GM23338 (cell line): ENCODE data around the gene CATSPER3. TPM values are rescaled to one million over a fixed set of nuclear protein-coding genes. Genes with fewer than 3 reads are reported as not detected.

ENCODE experiments used
- ATAC-seq: fragments of 200-7000 bp; cut with Tn5 transposase; 3 replicates; pipeline ENCODE4 v1.9.1; 2020
- DNase-seq: peaks from one replicate; pipeline ENCODE4 v3.0.0-alpha.2; 2015; ENCODE audit warnings: low spot score
- H2AFZ ChIP-seq: fragments of 200-600 bp; sonication (generic); 2 replicates; pipeline ENCODE4 v1.8.0; 2016; ENCODE audit warnings: antibody characterized with exemption, mild to moderate bottlenecking, moderate library complexity
- H3F3A ChIP-seq: fragments of 200-600 bp; sonication (generic); replicated peaks from 2 replicates; pipeline ENCODE4 v1.8.0; 2017; ENCODE audit warnings: antibody characterized with exemption, mixed run types, low read depth
- H3K27ac ChIP-seq: fragments of 200-600 bp; sonication (generic); 2 replicates; pipeline ENCODE4 v1.6.1; 2016; ENCODE audit warnings: low read depth
- H3K27me3 ChIP-seq: fragments of 200-600 bp; sonication (generic); 2 replicates; pipeline ENCODE4 v1.8.0; 2016; ENCODE audit warnings: mild to moderate bottlenecking, mixed run types, moderate library complexity; ENCODE audit not compliant: insufficient read depth
- H3K36me3 ChIP-seq: fragments of 200-600 bp; sonication (generic); 2 replicates; pipeline ENCODE4 v1.8.0; 2016; ENCODE audit warnings: mild to moderate bottlenecking; ENCODE audit not compliant: insufficient read depth
- H3K4me1 ChIP-seq: fragments of 200-600 bp; sonication (generic); 2 replicates; pipeline ENCODE4 v1.8.0; 2016; ENCODE audit warnings: mild to moderate bottlenecking, moderate library complexity; ENCODE audit not compliant: insufficient read depth
- H3K4me2 ChIP-seq: fragments of 200-600 bp; sonication (generic); 2 replicates; pipeline ENCODE4 v1.7.1; 2017; ENCODE audit warnings: mixed run types
- H3K4me3 ChIP-seq: fragments of 200-600 bp; sonication (generic); 2 replicates; pipeline ENCODE4 v1.6.1; 2016; ENCODE audit warnings: mixed run types
- H3K79me2 ChIP-seq: fragments of 200-600 bp; sonication (generic); replicated peaks from 2 replicates; pipeline ENCODE4 v1.8.0; 2017; ENCODE audit warnings: mild to moderate bottlenecking; ENCODE audit not compliant: insufficient read depth
- H3K9me2 ChIP-seq: fragments of 200-600 bp; sonication (generic); 2 replicates; pipeline ENCODE4 v1.8.0; 2017; ENCODE audit not compliant: insufficient read depth
- H4K20me1 ChIP-seq: fragments of 200-600 bp; sonication (generic); replicated peaks from 2 replicates; pipeline ENCODE4 v1.8.0; 2017; ENCODE audit warnings: mild to moderate bottlenecking; ENCODE audit not compliant: insufficient read depth
- H3K27ac Mint-ChIP-seq: 2 replicates; pipeline ENCODE4 v1.8.0; 2020; ENCODE audit warnings: inconsistent platforms, mild to moderate bottlenecking, moderate library complexity, mixed read lengths
- H3K27me3 Mint-ChIP-seq: 3 replicates; pipeline ENCODE4 v1.8.0; 2022; ENCODE audit warnings: low read depth, mild to moderate bottlenecking, moderate library complexity, mixed read lengths, inconsistent platforms; ENCODE audit not compliant: insufficient read depth, poor library complexity
- H3K36me3 Mint-ChIP-seq: 3 replicates; pipeline ENCODE4 v1.8.0; 2021; ENCODE audit warnings: low read depth, mild to moderate bottlenecking, inconsistent platforms, moderate library complexity, mixed read lengths
- H3K4me1 Mint-ChIP-seq: 3 replicates; pipeline ENCODE4 v1.8.0; 2020; ENCODE audit warnings: mild to moderate bottlenecking, inconsistent platforms, mixed read lengths
- H3K4me3 Mint-ChIP-seq: 3 replicates; pipeline ENCODE4 v1.8.0; 2021; ENCODE audit warnings: moderate library complexity, mild to moderate bottlenecking, inconsistent platforms, mixed read lengths
- H3K9me3 Mint-ChIP-seq: 3 replicates; pipeline ENCODE4 v1.8.0; 2020; ENCODE audit warnings: moderate library complexity, mild to moderate bottlenecking, inconsistent platforms, mixed read lengths
- CREB1 ChIP-seq: fragments of 250-450 bp; sonication (Bioruptor Pico); IDR thresholded peaks from 2 replicates; pipeline ENCODE4 v1.5.0; 2020; ENCODE audit warnings: low read depth, mild to moderate bottlenecking, moderate library complexity
- EZH2 ChIP-seq: fragments of 200-600 bp; sonication (generic); IDR thresholded peaks from one replicate; pipeline ENCODE4 v1.8.0; 2017; ENCODE audit warnings: antibody characterized with exemption, mild to moderate bottlenecking, low read depth; ENCODE audit not compliant: unreplicated experiment
- EZH2phosphoT487 ChIP-seq: fragments of 200-600 bp; sonication (generic); IDR thresholded peaks from one replicate; pipeline ENCODE4 v1.8.1; 2018; ENCODE audit warnings: antibody characterized with exemption; ENCODE audit not compliant: unreplicated experiment
- JUNB ChIP-seq: IDR thresholded peaks from one replicate; pipeline ENCODE4 v1.6.1; 2016; ENCODE audit warnings: antibody characterized with exemption; ENCODE audit not compliant: unreplicated experiment
- NANOG ChIP-seq: IDR thresholded peaks from 2 replicates; pipeline ENCODE4 v1.6.1; 2016; ENCODE audit warnings: antibody characterized with exemption, borderline replicate concordance
- POLR2AphosphoS5 ChIP-seq: IDR thresholded peaks from 2 replicates; pipeline ENCODE4 v1.6.1; 2016; ENCODE audit warnings: antibody characterized with exemption, low read depth
- STAT1 ChIP-seq: IDR thresholded peaks from one replicate; pipeline ENCODE4 v1.6.1; 2016; ENCODE audit warnings: antibody characterized with exemption; ENCODE audit not compliant: unreplicated experiment
- ZNF114 ChIP-seq: fragments of 250-450 bp; sonication (Bioruptor Pico); IDR thresholded peaks from 2 replicates; pipeline ENCODE4 v1.5.0; 2020; ENCODE audit warnings: mild to moderate bottlenecking, moderate library complexity
- ZNF331 ChIP-seq: fragments of 250-450 bp; sonication (Bioruptor Pico); IDR thresholded peaks from 2 replicates; pipeline ENCODE4 v1.5.0; 2020; ENCODE audit warnings: low read depth, mild to moderate bottlenecking, moderate library complexity
- polyA plus RNA-seq: library from polyadenylated mRNA; unstranded; fragments of >200 nt; fragmentation: Nextera tagmentation; extraction: Ambion mirVana; gene quantifications from 2 replicates; pipeline ENCODE4 v1.2.1, GENCODE V29; 2016
- total RNA-seq: library from RNA; depleted of rRNA; stranded (reverse); fragments of >200 nt; shearing (Covaris generic); gene quantifications from 2 replicates; pipeline ENCODE4 v1.2.3, GENCODE V29; 2014
- TF ChIP-seq, protein P1 (sequence below): IDR thresholded peaks from one replicate; pipeline ENCODE4 v1.6.1; 2018; ENCODE audit warnings: antibody characterized with exemption; ENCODE audit not compliant: unreplicated experiment
- TF ChIP-seq, protein P2 (sequence below): IDR thresholded peaks from 2 replicates; pipeline ENCODE4 v1.6.1; 2016; ENCODE audit warnings: antibody characterized with exemption
- TF ChIP-seq, protein P3 (sequence below), 2 experiments: fragments of 200-600 bp in 1 of 2; sonication (generic) in 1 of 2; conservative IDR thresholded peaks; 2 replicates each; pipeline versions ENCODE4 v1.5.1 to v1.6.1; 2016 to 2017; ENCODE audit warnings: antibody characterized with exemption in 2 of 2, low read depth in 2 of 2, mild to moderate bottlenecking in 2 of 2, moderate library complexity in 1 of 2
- TF ChIP-seq, protein P4 (sequence below): fragments of 250-450 bp; sonication (Bioruptor Pico); IDR thresholded peaks from 2 replicates; pipeline ENCODE4 v1.5.0; 2020; ENCODE audit warnings: mild to moderate bottlenecking, moderate library complexity

The CATSPER3 gene
- total and polyA plus RNA-seq, 2 experiments from 2014 or later = 0.19 TPM; not detected in 1

DNA sequence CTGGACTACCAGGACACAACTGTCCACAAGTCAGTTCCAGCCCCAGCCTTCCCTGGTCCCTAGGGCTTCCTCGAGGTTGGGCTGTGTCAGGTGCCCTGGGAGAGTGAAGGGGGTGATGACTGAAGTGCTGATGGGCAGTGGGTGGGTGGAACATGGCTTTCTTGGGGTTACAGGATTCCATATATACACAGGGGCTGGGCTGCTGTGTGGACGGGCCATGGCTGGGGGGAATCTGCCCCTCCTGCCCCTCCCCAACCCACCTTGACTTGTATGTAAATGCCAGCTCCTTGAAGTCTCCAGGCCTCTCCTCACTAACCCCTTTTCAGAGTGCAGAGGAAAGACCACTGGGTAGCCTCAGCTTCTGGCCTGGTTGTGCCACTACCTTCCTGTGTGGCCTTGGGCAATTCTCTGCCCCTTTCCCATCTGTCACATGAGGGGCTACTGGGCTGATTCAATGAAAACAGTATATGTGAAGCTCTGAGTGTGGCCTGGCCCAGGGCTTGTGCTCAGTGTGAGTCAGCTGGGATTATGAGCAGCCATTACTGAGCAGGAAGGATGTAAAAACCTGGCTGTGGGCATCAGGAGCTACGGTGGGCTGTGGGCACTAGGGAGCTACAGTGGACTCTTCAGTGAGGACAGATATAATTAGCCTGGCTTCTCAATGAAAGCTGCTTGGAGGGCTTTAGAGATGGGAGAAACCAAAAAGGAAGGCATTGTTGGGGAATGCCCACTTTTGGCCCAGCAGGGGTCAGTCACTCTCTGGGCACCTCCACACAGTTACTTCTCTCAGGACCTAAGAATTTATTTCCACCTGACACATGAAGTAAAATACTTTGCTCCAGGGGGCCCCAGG, 43.0 kb downstream of the CATSPER3 start:
- H4K20me1 ChIP-seq = no peaks in the 10 kb centered on the region
- peaks cover 4% of the 10 kb centered on the region for H3K27me3 Mint-ChIP-seq
- H3K27ac Mint-ChIP-seq = no peak overlapping the region
- H3K36me3 ChIP-seq = no peaks in the 10 kb centered on the region
- no peak overlapping the region for H3K27ac ChIP-seq
- no peaks in the 10 kb centered on the region for H3K9me2 ChIP-seq
- H3K4me1 Mint-ChIP-seq = peaks cover 3% of the 10 kb centered on the region; the same call in 2 of the 3 replicates
- no peak overlapping the region for H2AFZ ChIP-seq
- no peaks in the 10 kb centered on the region for H3F3A ChIP-seq
- H3K36me3 Mint-ChIP-seq = no peaks in the 10 kb centered on the region
- no peaks in the 10 kb centered on the region for H3K9me3 Mint-ChIP-seq
- no peak for TF ChIP-seq POLR2AphosphoS5
- no peak for TF ChIP-seq STAT1
- TF ChIP-seq NANOG = no peak
- TF ChIP-seq, protein P1, sequence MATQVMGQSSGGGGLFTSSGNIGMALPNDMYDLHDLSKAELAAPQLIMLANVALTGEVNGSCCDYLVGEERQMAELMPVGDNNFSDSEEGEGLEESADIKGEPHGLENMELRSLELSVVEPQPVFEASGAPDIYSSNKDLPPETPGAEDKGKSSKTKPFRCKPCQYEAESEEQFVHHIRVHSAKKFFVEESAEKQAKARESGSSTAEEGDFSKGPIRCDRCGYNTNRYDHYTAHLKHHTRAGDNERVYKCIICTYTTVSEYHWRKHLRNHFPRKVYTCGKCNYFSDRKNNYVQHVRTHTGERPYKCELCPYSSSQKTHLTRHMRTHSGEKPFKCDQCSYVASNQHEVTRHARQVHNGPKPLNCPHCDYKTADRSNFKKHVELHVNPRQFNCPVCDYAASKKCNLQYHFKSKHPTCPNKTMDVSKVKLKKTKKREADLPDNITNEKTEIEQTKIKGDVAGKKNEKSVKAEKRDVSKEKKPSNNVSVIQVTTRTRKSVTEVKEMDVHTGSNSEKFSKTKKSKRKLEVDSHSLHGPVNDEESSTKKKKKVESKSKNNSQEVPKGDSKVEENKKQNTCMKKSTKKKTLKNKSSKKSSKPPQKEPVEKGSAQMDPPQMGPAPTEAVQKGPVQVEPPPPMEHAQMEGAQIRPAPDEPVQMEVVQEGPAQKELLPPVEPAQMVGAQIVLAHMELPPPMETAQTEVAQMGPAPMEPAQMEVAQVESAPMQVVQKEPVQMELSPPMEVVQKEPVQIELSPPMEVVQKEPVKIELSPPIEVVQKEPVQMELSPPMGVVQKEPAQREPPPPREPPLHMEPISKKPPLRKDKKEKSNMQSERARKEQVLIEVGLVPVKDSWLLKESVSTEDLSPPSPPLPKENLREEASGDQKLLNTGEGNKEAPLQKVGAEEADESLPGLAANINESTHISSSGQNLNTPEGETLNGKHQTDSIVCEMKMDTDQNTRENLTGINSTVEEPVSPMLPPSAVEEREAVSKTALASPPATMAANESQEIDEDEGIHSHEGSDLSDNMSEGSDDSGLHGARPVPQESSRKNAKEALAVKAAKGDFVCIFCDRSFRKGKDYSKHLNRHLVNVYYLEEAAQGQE = no peak
- no peak for TF ChIP-seq ZNF331
- TF ChIP-seq, protein P2, sequence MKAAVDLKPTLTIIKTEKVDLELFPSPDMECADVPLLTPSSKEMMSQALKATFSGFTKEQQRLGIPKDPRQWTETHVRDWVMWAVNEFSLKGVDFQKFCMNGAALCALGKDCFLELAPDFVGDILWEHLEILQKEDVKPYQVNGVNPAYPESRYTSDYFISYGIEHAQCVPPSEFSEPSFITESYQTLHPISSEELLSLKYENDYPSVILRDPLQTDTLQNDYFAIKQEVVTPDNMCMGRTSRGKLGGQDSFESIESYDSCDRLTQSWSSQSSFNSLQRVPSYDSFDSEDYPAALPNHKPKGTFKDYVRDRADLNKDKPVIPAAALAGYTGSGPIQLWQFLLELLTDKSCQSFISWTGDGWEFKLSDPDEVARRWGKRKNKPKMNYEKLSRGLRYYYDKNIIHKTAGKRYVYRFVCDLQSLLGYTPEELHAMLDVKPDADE = no peak
- no peak for TF ChIP-seq EZH2phosphoT487
- TF ChIP-seq, protein P3, sequence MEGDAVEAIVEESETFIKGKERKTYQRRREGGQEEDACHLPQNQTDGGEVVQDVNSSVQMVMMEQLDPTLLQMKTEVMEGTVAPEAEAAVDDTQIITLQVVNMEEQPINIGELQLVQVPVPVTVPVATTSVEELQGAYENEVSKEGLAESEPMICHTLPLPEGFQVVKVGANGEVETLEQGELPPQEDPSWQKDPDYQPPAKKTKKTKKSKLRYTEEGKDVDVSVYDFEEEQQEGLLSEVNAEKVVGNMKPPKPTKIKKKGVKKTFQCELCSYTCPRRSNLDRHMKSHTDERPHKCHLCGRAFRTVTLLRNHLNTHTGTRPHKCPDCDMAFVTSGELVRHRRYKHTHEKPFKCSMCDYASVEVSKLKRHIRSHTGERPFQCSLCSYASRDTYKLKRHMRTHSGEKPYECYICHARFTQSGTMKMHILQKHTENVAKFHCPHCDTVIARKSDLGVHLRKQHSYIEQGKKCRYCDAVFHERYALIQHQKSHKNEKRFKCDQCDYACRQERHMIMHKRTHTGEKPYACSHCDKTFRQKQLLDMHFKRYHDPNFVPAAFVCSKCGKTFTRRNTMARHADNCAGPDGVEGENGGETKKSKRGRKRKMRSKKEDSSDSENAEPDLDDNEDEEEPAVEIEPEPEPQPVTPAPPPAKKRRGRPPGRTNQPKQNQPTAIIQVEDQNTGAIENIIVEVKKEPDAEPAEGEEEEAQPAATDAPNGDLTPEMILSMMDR (conservative IDR thresholded peaks at IDR 0.05; ENCODE audit: low read depth in 2 of 2) = no peak; a peak in 1 of 4 replicates
- no peak for TF ChIP-seq JUNB
- TF ChIP-seq ZNF114 (CRISPR knock-in tag) = no peak
- TF ChIP-seq, protein P4, sequence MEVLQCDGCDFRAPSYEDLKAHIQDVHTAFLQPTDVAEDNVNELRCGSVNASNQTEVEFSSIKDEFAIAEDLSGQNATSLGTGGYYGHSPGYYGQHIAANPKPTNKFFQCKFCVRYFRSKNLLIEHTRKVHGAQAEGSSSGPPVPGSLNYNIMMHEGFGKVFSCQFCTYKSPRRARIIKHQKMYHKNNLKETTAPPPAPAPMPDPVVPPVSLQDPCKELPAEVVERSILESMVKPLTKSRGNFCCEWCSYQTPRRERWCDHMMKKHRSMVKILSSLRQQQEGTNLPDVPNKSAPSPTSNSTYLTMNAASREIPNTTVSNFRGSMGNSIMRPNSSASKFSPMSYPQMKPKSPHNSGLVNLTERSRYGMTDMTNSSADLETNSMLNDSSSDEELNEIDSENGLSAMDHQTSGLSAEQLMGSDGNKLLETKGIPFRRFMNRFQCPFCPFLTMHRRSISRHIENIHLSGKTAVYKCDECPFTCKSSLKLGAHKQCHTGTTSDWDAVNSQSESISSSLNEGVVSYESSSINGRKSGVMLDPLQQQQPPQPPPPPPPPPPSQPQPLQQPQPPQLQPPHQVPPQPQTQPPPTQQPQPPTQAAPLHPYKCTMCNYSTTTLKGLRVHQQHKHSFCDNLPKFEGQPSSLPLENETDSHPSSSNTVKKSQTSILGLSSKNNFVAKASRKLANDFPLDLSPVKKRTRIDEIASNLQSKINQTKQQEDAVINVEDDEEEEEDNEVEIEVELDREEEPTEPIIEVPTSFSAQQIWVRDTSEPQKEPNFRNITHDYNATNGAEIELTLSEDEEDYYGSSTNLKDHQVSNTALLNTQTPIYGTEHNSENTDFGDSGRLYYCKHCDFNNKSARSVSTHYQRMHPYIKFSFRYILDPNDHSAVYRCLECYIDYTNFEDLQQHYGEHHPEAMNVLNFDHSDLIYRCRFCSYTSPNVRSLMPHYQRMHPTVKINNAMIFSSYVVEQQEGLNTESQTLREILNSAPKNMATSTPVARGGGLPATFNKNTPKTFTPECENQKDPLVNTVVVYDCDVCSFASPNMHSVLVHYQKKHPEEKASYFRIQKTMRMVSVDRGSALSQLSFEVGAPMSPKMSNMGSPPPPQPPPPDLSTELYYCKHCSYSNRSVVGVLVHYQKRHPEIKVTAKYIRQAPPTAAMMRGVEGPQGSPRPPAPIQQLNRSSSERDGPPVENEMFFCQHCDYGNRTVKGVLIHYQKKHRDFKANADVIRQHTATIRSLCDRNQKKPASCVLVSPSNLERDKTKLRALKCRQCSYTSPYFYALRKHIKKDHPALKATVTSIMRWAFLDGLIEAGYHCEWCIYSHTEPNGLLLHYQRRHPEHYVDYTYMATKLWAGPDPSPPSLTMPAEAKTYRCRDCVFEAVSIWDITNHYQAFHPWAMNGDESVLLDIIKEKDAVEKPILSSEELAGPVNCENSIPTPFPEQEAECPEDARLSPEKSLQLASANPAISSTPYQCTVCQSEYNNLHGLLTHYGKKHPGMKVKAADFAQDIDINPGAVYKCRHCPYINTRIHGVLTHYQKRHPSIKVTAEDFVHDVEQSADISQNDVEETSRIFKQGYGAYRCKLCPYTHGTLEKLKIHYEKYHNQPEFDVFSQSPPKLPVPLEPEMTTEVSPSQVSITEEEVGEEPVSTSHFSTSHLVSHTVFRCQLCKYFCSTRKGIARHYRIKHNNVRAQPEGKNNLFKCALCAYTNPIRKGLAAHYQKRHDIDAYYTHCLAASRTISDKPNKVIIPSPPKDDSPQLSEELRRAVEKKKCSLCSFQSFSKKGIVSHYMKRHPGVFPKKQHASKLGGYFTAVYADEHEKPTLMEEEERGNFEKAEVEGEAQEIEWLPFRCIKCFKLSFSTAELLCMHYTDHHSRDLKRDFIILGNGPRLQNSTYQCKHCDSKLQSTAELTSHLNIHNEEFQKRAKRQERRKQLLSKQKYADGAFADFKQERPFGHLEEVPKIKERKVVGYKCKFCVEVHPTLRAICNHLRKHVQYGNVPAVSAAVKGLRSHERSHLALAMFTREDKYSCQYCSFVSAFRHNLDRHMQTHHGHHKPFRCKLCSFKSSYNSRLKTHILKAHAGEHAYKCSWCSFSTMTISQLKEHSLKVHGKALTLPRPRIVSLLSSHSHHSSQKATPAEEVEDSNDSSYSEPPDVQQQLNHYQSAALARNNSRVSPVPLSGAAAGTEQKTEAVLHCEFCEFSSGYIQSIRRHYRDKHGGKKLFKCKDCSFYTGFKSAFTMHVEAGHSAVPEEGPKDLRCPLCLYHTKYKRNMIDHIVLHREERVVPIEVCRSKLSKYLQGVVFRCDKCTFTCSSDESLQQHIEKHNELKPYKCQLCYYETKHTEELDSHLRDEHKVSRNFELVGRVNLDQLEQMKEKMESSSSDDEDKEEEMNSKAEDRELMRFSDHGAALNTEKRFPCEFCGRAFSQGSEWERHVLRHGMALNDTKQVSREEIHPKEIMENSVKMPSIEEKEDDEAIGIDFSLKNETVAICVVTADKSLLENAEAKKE (CRISPR knock-in tag) = no peak
- TF ChIP-seq CREB1 = no peak
- no peak for TF ChIP-seq EZH2
- H3K27me3 ChIP-seq = no peaks in the 10 kb centered on the region
- no peaks in the 10 kb centered on the region for H3K79me2 ChIP-seq
- H3K4me1 ChIP-seq = no peaks in the 10 kb centered on the region
- DNase-seq = no peak
- no peak overlapping the region for H3K4me3 Mint-ChIP-seq
- no peak for ATAC-seq
- no peak overlapping the region for H3K4me3 ChIP-seq
- no peak overlapping the region for H3K4me2 ChIP-seq
